NCI-H2081 (cell line): ENCODE results near the gene SLC7A1.

Source experiments
- DNase-seq, 2 experiments: peaks; one replicate each; lab custom pipeline; 2025; lab: John Stamatoyannopoulos, UW

The SLC7A1 gene

DNA sequence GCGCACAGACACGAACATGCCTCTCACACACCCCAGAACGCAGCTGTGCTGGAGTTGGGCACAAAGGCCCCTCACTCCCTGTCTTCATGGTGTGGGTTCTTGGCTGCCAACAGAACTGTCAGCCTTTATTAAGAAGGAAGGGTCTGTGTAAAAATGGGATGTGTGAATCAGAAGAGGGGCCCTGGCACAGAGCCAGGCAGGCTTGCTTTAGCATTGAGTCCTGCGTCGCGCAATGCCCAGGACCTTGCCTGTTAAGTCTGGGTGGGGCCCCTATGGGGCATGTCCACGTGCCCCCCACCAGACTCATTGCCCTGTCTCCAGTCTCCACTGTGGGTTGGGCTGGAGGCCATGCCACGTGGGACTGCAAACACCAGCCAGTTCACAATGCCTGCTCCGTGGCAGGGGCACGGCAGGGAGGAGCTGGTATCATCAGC lies 84.8 kb downstream of the SLC7A1 start:
- no peak for DNase-seq

DNA sequence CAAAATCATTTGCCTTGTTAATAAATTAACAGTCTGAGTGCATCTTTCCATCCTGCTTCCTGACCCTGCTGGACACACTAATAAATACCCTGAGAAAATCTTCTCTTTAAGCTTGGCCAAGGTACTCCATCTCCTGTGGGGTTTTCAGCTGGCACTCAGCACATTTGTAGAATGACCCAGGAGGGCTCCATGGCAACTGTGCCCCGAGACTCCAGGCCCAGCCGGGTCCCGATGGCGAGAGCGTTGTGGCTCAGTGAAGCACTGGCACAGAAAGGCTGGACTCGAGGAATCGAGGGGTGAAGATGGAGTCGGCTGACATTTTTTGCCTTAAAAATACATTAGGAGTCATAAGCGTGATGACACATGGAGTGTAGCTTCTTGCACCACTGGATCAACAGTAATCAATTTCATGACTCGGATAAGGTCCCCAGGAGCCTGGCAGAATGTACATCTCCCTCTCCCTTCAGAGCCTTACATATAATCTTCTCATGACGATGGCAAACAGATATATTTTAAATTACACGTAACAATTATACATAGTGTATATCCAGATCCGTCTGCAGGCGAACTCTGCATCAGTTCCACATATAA lies 85.4 kb downstream of the SLC7A1 start:
- DNase-seq: no peak

DNA sequence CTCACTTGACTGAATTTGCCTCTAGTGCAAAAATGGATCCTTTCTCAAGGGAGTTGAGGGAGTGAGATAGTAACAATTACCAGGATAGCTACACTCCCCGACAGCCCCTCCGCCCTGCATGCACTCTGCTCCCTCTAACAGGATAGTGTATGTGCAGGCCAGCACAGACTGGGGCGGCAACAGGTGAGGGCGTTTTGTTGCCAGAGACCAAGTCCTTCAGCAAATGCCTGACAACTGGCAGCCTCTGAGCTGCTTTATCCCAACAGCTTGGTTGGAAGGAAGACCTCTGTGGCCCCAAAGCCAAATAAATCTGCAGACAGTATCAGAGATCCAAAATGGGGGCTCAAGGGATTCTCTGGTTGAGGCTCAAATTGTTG lies 86.6 kb downstream of the SLC7A1 start:
- DNase-seq: no peak

DNA sequence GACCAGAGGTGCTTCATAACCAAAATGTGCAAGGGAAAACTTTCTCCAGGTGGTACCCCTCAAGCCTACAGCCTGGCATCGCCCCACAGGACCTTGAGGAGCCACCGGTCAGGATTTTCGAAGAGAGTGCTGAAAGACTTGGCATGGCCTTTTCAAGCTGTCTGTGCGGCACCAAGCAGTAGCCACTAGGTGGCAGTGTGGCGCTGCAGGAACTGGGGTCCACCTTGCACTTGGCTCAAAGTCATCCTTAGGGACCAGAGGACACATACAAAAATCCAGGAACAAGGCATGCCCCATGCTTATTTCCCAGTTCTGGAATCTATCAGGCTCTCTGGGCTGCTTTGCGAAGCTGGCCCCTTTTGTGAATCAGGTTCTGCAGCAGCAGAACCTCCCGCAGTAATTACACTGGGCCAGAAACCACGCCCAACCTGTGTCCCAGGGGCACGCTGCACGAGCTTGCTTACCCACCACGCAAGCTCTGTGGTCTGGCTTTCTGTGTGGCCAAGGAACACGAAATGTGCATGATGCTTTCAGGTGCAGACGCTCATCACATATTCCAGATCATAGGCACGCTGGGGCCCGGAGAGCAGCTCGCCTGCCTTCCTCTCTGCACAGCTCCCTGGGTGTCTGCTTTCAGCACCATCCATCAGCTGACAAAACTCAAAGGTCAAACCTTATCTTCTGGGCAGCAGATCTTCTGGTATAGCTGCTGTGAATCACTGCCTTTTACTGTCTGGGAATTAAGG lies 87.2 kb downstream of the SLC7A1 start:
- peak; percentile 67 to 71 for DNase-seq

DNA sequence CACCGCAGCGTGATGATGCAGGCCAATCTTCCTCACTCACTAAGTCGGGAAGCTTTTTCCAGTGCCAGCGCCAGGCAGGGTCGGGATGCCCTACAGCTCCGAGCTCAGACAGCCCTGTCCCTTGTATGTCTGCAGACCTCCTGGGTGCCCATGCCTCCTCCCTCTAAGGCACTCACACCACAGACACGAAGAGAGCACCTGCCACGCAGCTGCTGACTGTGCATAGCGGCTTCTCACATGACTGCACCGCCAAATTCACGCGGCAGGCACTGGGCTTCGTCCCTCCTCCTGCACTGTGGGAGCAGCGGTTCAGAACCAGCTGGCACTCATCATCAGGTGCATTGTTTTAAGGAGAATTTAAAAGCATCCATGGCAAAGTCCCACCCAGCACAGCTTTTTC lies 88.1 kb downstream of the SLC7A1 start:
- DNase-seq: peak; percentile 44 to 81

DNA sequence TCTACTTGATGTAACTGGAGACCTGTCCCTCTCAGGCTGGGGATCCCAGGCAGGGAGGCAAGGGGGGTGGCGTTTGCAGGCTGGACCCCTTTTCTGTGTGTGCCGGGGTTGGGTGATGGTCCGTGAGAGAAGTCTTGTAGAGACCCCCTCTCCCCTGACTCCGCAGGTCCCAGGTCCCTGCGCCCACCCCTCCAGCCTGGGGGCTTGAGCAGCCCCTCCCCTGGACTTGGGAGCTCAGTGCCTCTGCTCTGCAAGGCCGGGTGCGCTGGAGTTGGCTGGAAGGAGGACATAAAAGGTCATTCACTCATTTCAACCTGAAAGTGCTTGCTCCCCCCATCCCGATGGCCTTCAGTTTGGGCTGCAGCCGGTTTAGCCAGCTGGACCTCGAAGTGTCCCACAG lies 89.5 kb downstream of the SLC7A1 start:
- DNase-seq: no peak

DNA sequence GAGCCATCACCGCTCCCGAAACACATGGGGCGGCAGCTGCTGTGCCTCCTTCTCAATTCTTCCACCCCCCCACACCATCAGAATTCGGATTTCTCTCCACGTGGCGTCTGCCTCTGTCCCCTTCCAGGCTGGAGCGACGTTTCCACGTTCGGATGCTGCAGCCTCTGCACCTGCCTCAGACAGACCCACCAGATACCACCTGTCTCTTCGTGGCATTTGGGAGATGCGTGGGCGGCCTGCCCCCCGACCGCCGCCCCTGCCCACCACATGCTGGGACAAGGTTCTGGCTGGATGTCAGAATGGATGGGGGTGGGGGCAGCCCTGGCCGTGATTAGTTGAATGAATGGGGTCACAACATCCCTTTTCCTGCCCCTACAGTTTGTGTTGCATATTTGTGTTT lies 90.0 kb downstream of the SLC7A1 start:
- DNase-seq: no peak

DNA sequence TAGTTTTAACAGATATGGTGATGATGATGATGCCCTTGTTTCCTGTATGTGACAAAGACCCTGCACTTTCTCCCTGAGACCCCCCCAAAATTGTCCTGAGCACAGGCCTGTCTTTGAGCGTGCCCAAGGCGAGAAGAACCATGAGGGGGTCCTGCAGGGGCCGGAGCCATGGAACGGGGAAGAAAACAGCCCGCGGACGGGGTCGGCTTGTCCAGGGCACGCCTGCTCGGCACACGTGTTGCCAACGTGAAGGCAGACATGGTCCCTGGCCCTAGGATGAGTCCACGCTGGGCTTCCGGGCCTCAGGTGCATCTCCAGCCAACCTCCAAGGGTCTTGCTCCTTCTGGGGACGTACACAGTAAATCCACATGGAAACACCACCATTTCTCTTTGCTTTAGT lies 90.8 kb downstream of the SLC7A1 start:
- no peak for DNase-seq

DNA sequence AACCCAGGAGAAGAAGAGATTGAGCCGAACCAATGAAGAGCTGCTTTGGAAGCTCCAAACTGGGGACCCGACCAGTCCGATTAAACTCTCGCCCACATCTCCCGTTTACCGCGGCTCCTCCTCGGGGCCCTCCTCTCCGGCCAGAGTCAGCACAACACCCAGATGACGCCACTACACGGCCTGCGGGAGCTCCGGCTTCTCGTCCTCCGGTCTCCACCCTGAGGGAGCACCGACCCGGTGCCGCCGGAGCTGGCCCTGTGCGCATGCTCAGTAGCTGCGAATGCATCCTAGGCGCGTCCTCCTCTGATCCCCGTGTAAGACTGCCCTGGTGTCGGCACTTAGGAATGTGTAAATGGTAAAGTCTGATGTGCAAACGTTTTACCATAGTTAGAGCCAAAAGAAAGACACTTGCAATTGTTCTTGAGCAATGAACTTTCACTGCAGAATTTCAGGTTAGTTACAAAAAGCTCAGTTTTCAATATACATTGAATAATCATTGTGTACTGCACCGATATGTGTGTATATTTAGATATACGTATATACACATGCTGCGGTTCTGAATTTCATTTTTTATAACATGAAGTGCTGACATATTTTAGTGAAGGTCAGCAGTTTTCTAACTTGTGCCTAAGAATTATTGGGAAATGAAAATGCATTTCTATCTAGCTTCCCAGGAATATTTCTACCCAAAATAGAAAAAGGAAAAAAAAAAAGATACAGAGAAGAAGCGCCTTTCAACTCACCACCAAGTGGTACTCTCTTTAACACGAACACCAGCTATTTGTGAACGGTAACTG lies 92.2 kb downstream of the SLC7A1 start:
- DNase-seq: no peak

DNA sequence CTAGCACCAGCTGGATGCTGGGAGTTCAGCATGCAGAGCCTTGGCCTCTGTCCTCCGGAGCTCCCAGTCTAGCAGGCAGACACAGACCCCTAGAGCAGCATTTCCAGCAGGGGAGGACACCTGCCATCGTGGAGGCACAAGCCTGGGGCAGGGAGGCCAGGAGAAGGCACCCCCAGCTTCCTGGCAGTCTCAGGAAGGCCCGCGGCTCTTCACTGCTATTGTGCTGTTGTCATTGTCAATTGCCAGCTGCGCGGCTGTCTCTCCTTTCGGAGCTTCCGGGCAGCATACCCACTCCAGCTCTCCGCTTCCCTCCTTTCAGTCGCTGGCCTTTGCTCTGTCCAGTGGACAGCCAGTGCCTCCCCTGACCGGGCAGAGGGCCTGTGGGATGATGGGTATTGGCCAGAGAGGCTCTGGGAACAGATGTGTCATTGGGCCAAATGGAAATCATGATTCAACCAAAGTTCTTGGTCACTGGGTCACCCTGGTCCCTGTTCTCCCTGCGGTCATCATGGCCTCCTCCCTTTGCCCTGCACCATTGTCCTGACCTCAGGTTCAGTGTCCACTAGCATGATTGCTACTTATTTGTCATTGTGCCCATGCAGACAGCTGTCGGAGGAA lies 93.0 kb downstream of the SLC7A1 start:
- DNase-seq: no peak

DNA sequence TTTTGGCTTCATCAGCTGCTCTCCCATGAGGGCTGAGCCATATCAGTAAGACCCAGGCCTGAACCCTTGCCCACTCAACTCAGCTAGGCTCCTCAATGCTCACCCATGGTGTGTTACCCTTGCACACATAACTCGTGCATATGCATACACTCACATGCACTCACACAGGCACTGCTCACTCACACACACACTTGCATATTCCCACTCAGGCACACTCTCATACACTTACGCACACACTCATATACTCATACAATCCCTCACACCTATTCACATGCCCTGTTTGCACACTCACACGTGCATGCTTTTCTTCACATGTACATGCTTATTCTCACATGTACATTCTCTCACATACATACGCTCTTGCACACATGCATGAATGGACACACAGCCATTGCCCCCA lies 93.8 kb downstream of the SLC7A1 start:
- no peak for DNase-seq

DNA sequence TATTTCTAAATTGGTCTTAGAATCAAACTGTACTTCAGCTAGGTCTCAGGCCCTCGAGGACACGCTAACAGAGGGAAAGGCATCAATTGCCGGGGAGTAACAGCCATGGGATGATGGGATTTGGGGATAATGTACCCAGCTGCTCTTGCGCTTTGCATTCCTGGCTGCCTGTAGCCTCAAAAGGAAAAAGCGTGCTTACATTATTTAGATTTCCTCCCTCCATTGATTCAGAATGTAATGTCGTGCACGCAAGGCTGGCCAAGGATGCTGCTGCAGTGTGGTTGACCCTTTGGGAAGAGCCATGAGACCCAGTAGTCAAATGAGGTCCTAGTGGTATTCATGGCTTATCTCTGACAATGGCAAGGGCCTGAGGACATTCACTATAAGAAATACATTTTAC lies 95.1 kb downstream of the SLC7A1 start:
- DNase-seq: no peak

DNA sequence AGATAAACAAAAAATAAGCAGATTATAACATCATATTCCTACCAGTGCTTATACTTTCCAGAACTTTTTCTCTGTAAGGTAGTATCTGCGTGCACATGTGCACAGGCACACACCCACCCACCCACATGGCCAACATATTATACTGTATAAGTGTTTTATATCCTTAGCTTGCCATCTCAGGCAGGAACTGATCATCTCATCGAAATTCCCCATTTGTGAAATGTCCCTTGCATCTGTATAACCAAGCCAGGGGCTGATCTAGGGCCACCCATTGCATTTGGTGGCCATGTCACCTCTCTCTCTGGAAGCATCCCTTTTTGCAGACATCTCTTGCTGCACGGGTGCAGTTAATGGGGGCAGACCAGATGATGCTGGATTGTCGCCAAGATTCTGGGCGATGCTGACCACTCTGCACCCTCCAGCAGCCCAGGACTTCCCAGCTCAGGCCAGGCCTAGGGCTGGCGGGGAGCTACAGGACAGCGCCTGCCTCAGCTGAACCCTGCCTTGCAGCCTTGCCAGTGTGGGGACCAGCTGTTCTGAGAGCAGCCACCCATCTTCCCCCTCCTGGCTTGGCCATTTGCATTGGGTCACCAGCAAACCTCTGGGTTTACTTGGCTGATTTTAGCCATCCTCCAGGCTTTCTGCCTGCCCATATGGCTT lies 95.9 kb downstream of the SLC7A1 start:
- no peak for DNase-seq

DNA sequence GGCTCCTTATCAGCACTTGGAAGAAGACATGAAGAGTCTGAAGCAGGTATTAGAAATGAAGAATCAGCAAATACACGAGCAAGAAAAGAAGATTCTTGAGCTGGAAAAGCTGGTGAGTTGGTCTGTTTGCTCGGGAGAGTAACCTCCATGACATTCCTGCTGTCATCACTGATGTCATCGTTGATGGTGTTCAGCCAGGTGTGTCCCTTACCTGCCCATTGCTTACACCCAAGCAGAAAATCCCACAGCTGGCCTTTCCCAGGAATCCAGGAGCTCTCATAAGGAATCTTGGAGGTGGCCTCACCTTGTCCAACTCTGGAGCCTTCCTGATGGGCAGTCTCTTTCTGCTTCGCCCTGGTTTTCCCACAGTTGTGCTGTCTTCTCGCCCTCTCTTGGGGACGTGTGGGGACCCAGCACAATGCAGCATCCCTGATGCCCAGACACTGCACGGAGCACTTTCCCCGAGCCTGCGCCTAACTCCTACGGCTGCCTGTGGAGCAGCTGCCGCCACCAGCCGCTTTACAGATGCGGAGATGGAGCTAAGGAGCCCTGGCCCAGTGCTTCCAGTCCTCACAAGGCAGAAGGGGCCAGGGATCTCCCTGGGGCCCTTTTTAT lies 97.0 kb downstream of the SLC7A1 start:
- DNase-seq: no peak

DNA sequence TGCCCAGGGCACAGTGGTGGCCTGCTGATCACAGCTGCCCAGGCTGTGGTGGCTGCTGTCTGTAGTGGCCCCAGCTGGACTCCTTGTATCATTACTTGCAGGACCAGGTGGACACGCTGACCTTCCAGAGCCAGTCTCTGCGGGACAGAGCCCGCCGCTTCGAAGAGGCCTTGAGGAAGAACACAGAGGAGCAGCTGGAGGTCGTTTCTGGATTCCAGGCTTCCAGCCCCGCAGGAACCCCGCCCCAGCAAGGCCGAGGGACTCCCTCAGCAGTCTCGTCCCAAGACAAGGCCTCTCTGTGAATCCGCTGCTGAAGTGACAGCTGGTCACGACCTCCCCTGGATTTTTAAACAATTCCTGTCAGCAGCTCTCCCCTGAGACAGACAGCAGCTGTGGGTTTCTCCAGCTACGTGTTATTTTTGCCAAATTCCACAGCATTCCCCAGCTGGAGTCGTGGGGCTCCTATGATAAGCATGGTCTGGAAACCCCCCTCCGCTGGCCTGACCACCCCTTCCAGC lies 98.3 kb downstream of the SLC7A1 start:
- DNase-seq: no peak

DNA sequence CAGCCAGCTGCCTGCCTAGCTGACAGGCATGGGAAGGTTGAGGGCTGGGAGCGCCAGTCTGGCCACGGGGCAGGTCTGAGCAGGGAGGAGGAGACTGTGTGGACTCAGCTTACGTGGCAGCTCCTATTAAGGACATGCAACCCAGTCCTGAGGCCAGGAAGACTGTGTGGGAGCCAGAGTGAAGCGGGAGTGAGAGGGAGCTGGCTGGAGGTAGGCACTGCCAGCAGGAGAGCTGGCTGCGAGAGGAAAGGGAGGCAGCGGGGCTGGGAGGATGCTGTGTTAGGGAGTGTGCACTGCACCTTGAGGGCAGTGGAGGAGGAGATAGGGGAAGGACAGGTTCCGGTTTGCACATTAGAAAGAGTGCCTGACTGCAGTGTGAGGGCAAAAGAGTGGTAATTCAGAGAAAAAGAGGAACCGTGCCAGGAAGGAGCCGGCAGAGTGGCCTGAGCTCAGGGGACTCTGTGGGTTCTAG lies 99.2 kb downstream of the SLC7A1 start:
- DNase-seq: no peak

DNA sequence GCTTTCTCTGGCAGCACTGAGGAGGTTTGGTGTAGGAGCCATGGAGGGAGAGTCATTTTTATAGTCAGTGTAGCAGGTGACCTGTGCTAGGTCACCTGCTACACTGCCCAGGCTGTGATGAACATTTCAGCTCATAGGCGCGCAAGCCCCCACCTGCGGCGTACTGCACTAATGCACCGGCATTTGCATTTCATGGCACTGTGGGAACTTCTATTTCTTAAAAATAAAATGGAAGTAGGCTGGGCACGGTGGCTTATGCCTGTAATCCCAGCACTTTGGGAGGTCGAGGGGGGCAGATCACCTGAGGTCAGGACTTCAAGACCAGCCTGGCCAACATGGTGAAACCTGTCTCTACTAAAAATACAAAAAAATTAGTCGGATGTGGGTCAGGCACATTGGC lies 101.0 kb downstream of the SLC7A1 start:
- DNase-seq: no peak

DNA sequence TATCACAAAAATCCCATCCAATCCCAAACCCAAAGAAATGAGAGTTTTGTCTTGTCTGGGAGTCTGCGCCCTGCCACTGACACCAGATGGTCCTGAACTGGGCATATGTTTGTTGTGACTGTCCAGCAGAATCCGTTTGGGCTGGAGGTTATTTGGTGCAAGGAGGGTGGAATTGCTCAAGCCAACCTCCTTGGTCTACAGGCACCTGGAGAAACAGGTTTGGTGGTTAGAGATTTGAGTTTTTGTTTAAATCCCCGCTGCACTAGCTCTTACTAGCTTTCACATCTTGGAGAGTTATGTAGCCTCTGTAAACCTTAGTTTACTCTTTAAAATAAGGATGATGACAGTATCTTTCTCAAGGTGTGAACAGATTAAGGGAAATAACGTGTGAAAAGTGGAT lies 101.7 kb downstream of the SLC7A1 start:
- no peak for DNase-seq

DNA sequence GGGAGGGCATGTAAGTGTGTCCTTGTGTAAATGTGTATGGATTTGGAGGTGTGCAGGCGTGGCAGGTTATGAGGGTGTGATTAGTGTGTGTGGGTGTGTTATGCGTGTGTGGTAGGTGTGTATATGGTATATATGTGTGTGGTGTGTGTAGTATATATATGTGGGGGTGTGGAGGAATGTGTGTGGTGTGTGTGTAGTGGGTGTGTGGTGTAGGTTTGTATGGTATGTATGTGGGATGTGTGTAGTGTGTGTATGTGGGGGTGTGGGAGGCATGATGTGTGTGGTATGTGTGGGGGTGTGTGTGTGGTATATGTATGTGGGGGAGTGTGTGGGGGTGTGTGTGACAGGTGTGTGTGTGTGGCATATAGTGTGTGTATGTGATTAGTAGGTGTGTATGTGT lies 104.2 kb downstream of the SLC7A1 start:
- no peak for DNase-seq

DNA sequence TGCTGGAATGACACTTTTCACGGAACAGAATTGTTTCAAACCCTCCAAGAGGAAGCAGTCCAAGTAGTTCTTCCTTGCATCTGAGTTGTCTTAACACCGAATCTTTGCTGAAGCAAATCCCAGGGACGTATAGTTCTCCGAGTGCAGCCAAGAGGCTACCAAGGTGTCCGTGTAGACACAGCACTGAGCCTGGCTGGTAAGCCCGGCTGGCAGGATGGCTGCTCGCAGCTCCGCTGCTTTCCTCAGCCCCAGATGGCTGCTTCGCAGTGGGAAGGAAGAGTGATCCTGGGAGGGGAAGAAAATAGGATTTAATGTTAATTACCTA lies 105.0 kb downstream of the SLC7A1 start:
- DNase-seq: no peak
